Mesothelial cell of epicardium (in vitro differentiated cells): ENCODE measurements around the gene ATP5ME. TPM values are rescaled to one million over a fixed set of nuclear protein-coding genes. Genes with fewer than 3 reads are reported as not detected.

Source experiments
- DNase-seq, 2 experiments: peaks; one replicate each; pipeline ENCODE4 v3.0.0; 2021; ENCODE audit warnings: low spot score in 2 of 2; ENCODE audit not compliant: unreplicated experiment in 2 of 2
- H3K27ac Mint-ChIP-seq: 2 replicates; pipeline ENCODE4 v1.8.0; 2021; ENCODE audit warnings: mixed read lengths
- H3K27me3 Mint-ChIP-seq: 2 replicates; pipeline ENCODE4 v1.8.0; 2021; ENCODE audit warnings: low read depth, mixed read lengths
- H3K36me3 Mint-ChIP-seq: 2 replicates; pipeline ENCODE4 v1.8.0; 2021; ENCODE audit warnings: mixed read lengths
- H3K4me1 Mint-ChIP-seq: 2 replicates; pipeline ENCODE4 v1.8.0; 2021; ENCODE audit warnings: mixed read lengths
- H3K4me3 Mint-ChIP-seq: 2 replicates; pipeline ENCODE4 v1.8.0; 2021; ENCODE audit warnings: mild to moderate bottlenecking, moderate library complexity, mixed read lengths
- H3K9me3 Mint-ChIP-seq: 2 replicates; pipeline ENCODE4 v1.8.0; 2021; ENCODE audit warnings: mixed read lengths
- CTCF ChIP-seq: fragments of 200-600 bp; sonication (generic); IDR thresholded peaks from one replicate; pipeline ENCODE4 v1.5.0; 2021; ENCODE audit warnings: antibody characterized with exemption; ENCODE audit not compliant: unreplicated experiment
- total RNA-seq: library from RNA; stranded (reverse); gene quantifications from 3 replicates; pipeline ENCODE4 v1.2.1, GENCODE V29; 2021

The ATP5ME gene
- total RNA-seq, 1 donor from 2014 or later = 212 TPM

GRCh38 chr4:687048-687970 lies 13.2 kb upstream of the ATP5ME start:
- Mint-ChIP-seq H3K27ac (peak overlapping the region; percentile 34), H3K4me3 (peak overlapping the region; percentile 26), H3K4me1 (peaks cover 23% of the 10 kb centered on the region), H3K36me3 (no peaks in the 10 kb centered on the region), H3K27me3 (no peaks in the 10 kb centered on the region), H3K9me3 (no peaks in the 10 kb centered on the region)
- no peak for DNase-seq
- TF ChIP-seq CTCF = no peak

GRCh38 chr4:686413-687040 lies 12.5 kb upstream of the ATP5ME start:
- Mint-ChIP-seq H3K4me3 (no peak overlapping the region), H3K4me1 (peaks cover 19% of the 10 kb centered on the region), H3K27ac (no peak overlapping the region), H3K27me3 (no peaks in the 10 kb centered on the region), H3K36me3 (no peaks in the 10 kb centered on the region), H3K9me3 (no peaks in the 10 kb centered on the region)
- no peak for TF ChIP-seq CTCF
- DNase-seq = peak in 1 of 2 experiments; percentile 20

- Mint-ChIP-seq H3K36me3 (no peaks in the 10 kb centered on the region), H3K9me3 (no peaks in the 10 kb centered on the region), H3K27ac (no peak overlapping the region), H3K4me3 (no peak overlapping the region), H3K4me1 (peaks cover 19% of the 10 kb centered on the region), H3K27me3 (no peaks in the 10 kb centered on the region)
- no peak for DNase-seq
- TF ChIP-seq CTCF = no peak
Measured at GRCh38 chr4:685679-686412, 11.8 kb upstream of the ATP5ME start.

- H3K9me3 Mint-ChIP-seq = no peaks in the 10 kb centered on the region
- TF ChIP-seq CTCF = no peak
- no peak overlapping the region for H3K4me3 Mint-ChIP-seq
- H3K36me3 Mint-ChIP-seq = no peaks in the 10 kb centered on the region
- H3K27me3 Mint-ChIP-seq = no peaks in the 10 kb centered on the region
- no peak for DNase-seq
- H3K27ac Mint-ChIP-seq = no peak overlapping the region
- peaks cover 12% of the 10 kb centered on the region for H3K4me1 Mint-ChIP-seq
Measured at GRCh38 chr4:684623-685327, 10.7 kb upstream of the ATP5ME start.

GRCh38 chr4:683982-684622 lies 10.0 kb upstream of the ATP5ME start:
- Mint-ChIP-seq H3K27me3 (no peaks in the 10 kb centered on the region), H3K27ac (no peak overlapping the region), H3K4me3 (no peak overlapping the region), H3K36me3 (no peaks in the 10 kb centered on the region), H3K4me1 (peaks cover 7% of the 10 kb centered on the region), H3K9me3 (no peaks in the 10 kb centered on the region)
- DNase-seq = peak in 1 of 2 experiments; percentile 36
- peak; percentile 58 for TF ChIP-seq CTCF
